H9 (cell line): ENCODE results near the gene PNKD. TPM values are rescaled to one million over a fixed set of nuclear protein-coding genes. Genes with fewer than 3 reads are reported as not detected.
A peak's percentile ranks its signal among the peaks of the same experiment; 100 is the strongest.

Source experiments
- DNase-seq: peaks from one replicate; pipeline ENCODE4 v3.0.0-alpha.2; 2017
- H2AFZ ChIP-seq: one replicate; pipeline ENCODE4 v1.6.1; 2013; ENCODE audit warnings: mild to moderate bottlenecking, low read length, control low read depth, moderate library complexity
- H2AK5ac ChIP-seq: 2 replicates; pipeline ENCODE4 v1.6.1; 2013; ENCODE audit warnings: low read length, control low read depth, mixed read lengths; ENCODE audit not compliant: insufficient read length
- H2BK120ac ChIP-seq: one replicate; pipeline ENCODE4 v1.6.1; 2013; ENCODE audit warnings: low read depth, mild to moderate bottlenecking, low read length, control low read depth, inconsistent platforms; ENCODE audit not compliant: poor library complexity, severe bottlenecking
- H2BK12ac ChIP-seq: 2 replicates; pipeline ENCODE4 v1.6.1; 2013; ENCODE audit warnings: low read length, control low read depth, mixed read lengths, low read depth; ENCODE audit not compliant: insufficient read length
- H2BK15ac ChIP-seq: 2 replicates; pipeline ENCODE4 v1.6.1; 2013; ENCODE audit warnings: low read depth, low read length, control low read depth
- H2BK20ac ChIP-seq: one replicate; pipeline ENCODE4 v1.6.1; 2013; ENCODE audit warnings: low read depth, mild to moderate bottlenecking, low read length, control low read depth, inconsistent platforms; ENCODE audit not compliant: poor library complexity, severe bottlenecking
- H2BK5ac ChIP-seq: 2 replicates; pipeline ENCODE4 v1.6.1; 2013; ENCODE audit warnings: low read length, control low read depth, mixed read lengths; ENCODE audit not compliant: insufficient read length
- H3K14ac ChIP-seq: 2 replicates; pipeline ENCODE4 v1.6.1; 2013; ENCODE audit warnings: low read length, control low read depth; ENCODE audit not compliant: insufficient read depth
- H3K18ac ChIP-seq: 2 replicates; pipeline ENCODE4 v1.6.1; 2013; ENCODE audit warnings: low read depth, mild to moderate bottlenecking, mixed read lengths, low read length, control low read depth; ENCODE audit not compliant: insufficient read length
- H3K23ac ChIP-seq: 2 replicates; pipeline ENCODE4 v1.6.1; 2013; ENCODE audit warnings: low read length, control low read depth, mixed read lengths, low read depth; ENCODE audit not compliant: insufficient read length
- H3K23me2 ChIP-seq: 2 replicates; pipeline ENCODE4 v1.6.1; 2013; ENCODE audit warnings: low read depth, mild to moderate bottlenecking, mixed read lengths, low read length, control low read depth; ENCODE audit not compliant: insufficient read length, poor library complexity, severe bottlenecking
- H3K27ac ChIP-seq: 2 replicates; pipeline ENCODE4 v1.5.1; 2013; ENCODE audit warnings: low read length, control low read depth, mixed read lengths, low read depth; ENCODE audit not compliant: insufficient read length
- H3K27me3 ChIP-seq: 2 replicates; pipeline ENCODE4 v1.6.1; 2013; ENCODE audit warnings: low read length, control low read depth, inconsistent platforms; ENCODE audit not compliant: insufficient read depth
- H3K4ac ChIP-seq: 2 replicates; pipeline ENCODE4 v1.6.1; 2013; ENCODE audit warnings: low read depth, mild to moderate bottlenecking, control low read depth, inconsistent platforms, low read length, moderate library complexity
- H3K4me1 ChIP-seq: 2 replicates; pipeline ENCODE4 v1.6.1; 2013; ENCODE audit warnings: low read length, control low read depth, inconsistent platforms; ENCODE audit not compliant: insufficient read depth
- H3K4me2 ChIP-seq: 2 replicates; pipeline ENCODE4 v1.6.1; 2013; ENCODE audit warnings: low read length, control low read depth, mixed read lengths; ENCODE audit not compliant: insufficient read length, insufficient read depth
- H3K56ac ChIP-seq: 2 replicates; pipeline ENCODE4 v1.6.1; 2013; ENCODE audit warnings: low read depth, mild to moderate bottlenecking, mixed read lengths, low read length, control low read depth; ENCODE audit not compliant: insufficient read length
- H3K79me1 ChIP-seq: 2 replicates; pipeline ENCODE4 v1.6.1; 2013; ENCODE audit warnings: low read depth, mild to moderate bottlenecking, moderate library complexity, low read length, control low read depth, inconsistent platforms; ENCODE audit not compliant: insufficient read depth, poor library complexity, severe bottlenecking
- H3K79me2 ChIP-seq: 2 replicates; pipeline ENCODE4 v1.6.1; 2013; ENCODE audit warnings: low read length, control low read depth, inconsistent platforms; ENCODE audit not compliant: insufficient read depth
- H3K9ac ChIP-seq: 2 replicates; pipeline ENCODE4 v1.6.1; 2013; ENCODE audit warnings: low read length, control low read depth, mixed read lengths; ENCODE audit not compliant: insufficient read length; ENCODE audit errors: extremely low read depth
- H3K9me3 ChIP-seq: one replicate; pipeline ENCODE4 v1.6.1; 2013; ENCODE audit warnings: low read depth, low read length, inconsistent platforms; ENCODE audit not compliant: control insufficient read depth
- H3T11ph ChIP-seq: one replicate; pipeline ENCODE4 v1.6.1; 2013; ENCODE audit warnings: mild to moderate bottlenecking, low read length, control low read depth, inconsistent platforms
- H4K20me1 ChIP-seq: one replicate; pipeline ENCODE4 v1.6.1; 2013; ENCODE audit not compliant: control insufficient read depth, insufficient read length, insufficient read depth
- H4K5ac ChIP-seq: 2 replicates; pipeline ENCODE4 v1.6.1; 2013; ENCODE audit warnings: low read depth, mild to moderate bottlenecking, mixed read lengths, low read length, control low read depth; ENCODE audit not compliant: insufficient read length
- H4K8ac ChIP-seq: replicated peaks from 2 replicates; pipeline ENCODE4 v1.6.1; 2013; ENCODE audit warnings: low read length, control low read depth, mixed read lengths, low read depth; ENCODE audit not compliant: insufficient read length
- H4K91ac ChIP-seq: 2 replicates; pipeline ENCODE4 v1.6.1; 2013; ENCODE audit warnings: low read depth, mild to moderate bottlenecking, moderate library complexity, mixed read lengths, low read length, control low read depth; ENCODE audit not compliant: insufficient read length
- H3K27ac Mint-ChIP-seq, 3 experiments: 2 replicates in 2 of 3; 3 replicates in 1 of 3; pipeline ENCODE4 v1.8.0; 2020 to 2021; ENCODE audit warnings: mixed read lengths in 3 of 3, mild to moderate bottlenecking in 1 of 3, moderate library complexity in 1 of 3
- H3K27me3 Mint-ChIP-seq: 2 replicates; pipeline ENCODE4 v1.8.0; 2021; ENCODE audit warnings: low read depth, mild to moderate bottlenecking, moderate library complexity, mixed read lengths
- H3K36me3 Mint-ChIP-seq, 3 experiments: 2 replicates in 2 of 3; 3 replicates in 1 of 3; pipeline ENCODE4 v1.8.0; 2020 to 2021; ENCODE audit warnings: low read depth in 3 of 3, mixed read lengths in 3 of 3; ENCODE audit not compliant: insufficient read depth in 1 of 3
- H3K4me1 Mint-ChIP-seq, 2 experiments: 2 replicates each; pipeline ENCODE4 v1.8.0; 2020; ENCODE audit warnings: mixed read lengths in 2 of 2
- H3K4me3 Mint-ChIP-seq, 2 experiments: 2 replicates in 1 of 2; 3 replicates in 1 of 2; pipeline ENCODE4 v1.8.0; 2020 to 2021; ENCODE audit warnings: mild to moderate bottlenecking in 2 of 2, mixed read lengths in 2 of 2, moderate library complexity in 1 of 2
- H3K9me3 Mint-ChIP-seq, 2 experiments: 2 replicates in 1 of 2; 3 replicates in 1 of 2; pipeline ENCODE4 v1.8.0; 2020; ENCODE audit warnings: mild to moderate bottlenecking in 2 of 2, mixed read lengths in 2 of 2, moderate library complexity in 1 of 2
- CTCF ChIP-seq: fragments of 200-600 bp; sonication (generic); conservative IDR thresholded peaks from 3 replicates; pipeline ENCODE4 v1.8.0; 2021; ENCODE audit warnings: antibody characterized with exemption, mild to moderate bottlenecking
- WGBS: extraction: QIAGEN DNeasy Blood & Tissue Kit; methylation state at CpG from one replicate; pipeline ENCODE4 v1.1.7; 2013; ENCODE audit warnings: missing lambda C conversion rate, low lambda C conversion rate, mixed read lengths; ENCODE audit not compliant: insufficient read length; ENCODE audit errors: extremely low coverage; 5-methylcytosine and 5-hydroxymethylcytosine counted together
- total RNA-seq: library from RNA; stranded (reverse); gene quantifications from 2 replicates; pipeline ENCODE4 v1.2.1, GENCODE V29; 2021

PNKD gene
- total RNA-seq, 1 experiment from 2014 or later, result 31.6 TPM

- no peak overlapping the region for H3K9ac ChIP-seq
- H3K27me3 Mint-ChIP-seq, result peaks cover 1% of the 10 kb centered on the region
- H3K23me2 ChIP-seq, result peaks cover 7% of the 10 kb centered on the region
Observed at GRCh38 chr2:218291318-218292047, 21.2 kb downstream of the PNKD start.

More at GRCh38 chr2:218291318-218292047, 21.2 kb downstream of the PNKD start:
- H3K4me2 ChIP-seq, result peak overlapping the region; percentile 48
- H3K27ac Mint-ChIP-seq, result no peak overlapping the region
- no peaks in the 10 kb centered on the region for H3K27me3 ChIP-seq
- no peak overlapping the region for H3K27ac ChIP-seq
- H3K36me3 Mint-ChIP-seq, result no peaks in the 10 kb centered on the region
- no peaks in the 10 kb centered on the region for H4K20me1 ChIP-seq
- H3K4me1 ChIP-seq, result peaks cover 5% of the 10 kb centered on the region; the same call in 1 of the 2 replicates
- H3K4me3 Mint-ChIP-seq, result peak overlapping the region; percentile 67 to 77
- no peak overlapping the region for H2BK15ac ChIP-seq
- H2BK120ac ChIP-seq, result no peak overlapping the region
- H2BK20ac ChIP-seq, result no peak overlapping the region
- no peak overlapping the region; the same call in 1 of the 2 replicates for H3K14ac ChIP-seq
- no peak overlapping the region for H2BK12ac ChIP-seq
- H3K79me2 ChIP-seq, result no peaks in the 10 kb centered on the region
- no peaks in the 10 kb centered on the region for H3K9me3 ChIP-seq
- H3K9me3 Mint-ChIP-seq, result no peaks in the 10 kb centered on the region
- H3K18ac ChIP-seq, result no peak overlapping the region
- H2BK5ac ChIP-seq, result no peak overlapping the region
- no peak overlapping the region for H4K8ac ChIP-seq
- H3K4me1 Mint-ChIP-seq, result peaks cover 53 to 54% of the 10 kb centered on the region in 2 experiments
- no peak for TF ChIP-seq CTCF
- H2AK5ac ChIP-seq, result no peak overlapping the region
- H3T11ph ChIP-seq, result no peak overlapping the region
- H3K56ac ChIP-seq, result no peak overlapping the region
- no peak overlapping the region for H4K5ac ChIP-seq
- no peak overlapping the region for H3K23ac ChIP-seq
- no peaks in the 10 kb centered on the region for H3K79me1 ChIP-seq
- DNase-seq, result no peak
- no peak overlapping the region for H4K91ac ChIP-seq
- WGBS, result no CpG with 5 or more reads among the region's 12 CpGs
- no peak overlapping the region for H2AFZ ChIP-seq
- no peak overlapping the region for H3K4ac ChIP-seq
